DOHH2 (cell line): Measurements from ENCODE around the gene NFKB1.

Experiments
- H3F3A ChIP-seq: fragments of 200-600 bp; sonication (generic), shearing (Covaris generic); 2 replicates; pipeline ENCODE4 v1.6.0; 2016; ENCODE audit warnings: antibody characterized with exemption, mild to moderate bottlenecking; ENCODE audit not compliant: control insufficient read depth, insufficient read depth
- H3K27ac ChIP-seq: fragments of 200-600 bp; sonication (generic); 2 replicates; pipeline ENCODE4 v1.5.1; 2014; ENCODE audit warnings: low read depth, mild to moderate bottlenecking, low read length, moderate library complexity
- H3K27me3 ChIP-seq: fragments of 200-600 bp; sonication (generic); 2 replicates; pipeline ENCODE4 v1.6.1; 2014; ENCODE audit warnings: mild to moderate bottlenecking, low read length, mixed read lengths; ENCODE audit not compliant: control insufficient read depth
- H3K36me3 ChIP-seq: fragments of 200-600 bp; sonication (generic); 2 replicates; pipeline ENCODE4 v1.6.1; 2014; ENCODE audit warnings: mild to moderate bottlenecking, low read length, moderate library complexity, mixed read lengths; ENCODE audit not compliant: control insufficient read depth
- H3K4me1 ChIP-seq: fragments of 200-600 bp; sonication (generic); 2 replicates; pipeline ENCODE4 v1.6.1; 2014; ENCODE audit warnings: mild to moderate bottlenecking, low read length, mixed read lengths; ENCODE audit not compliant: control insufficient read depth
- H3K4me2 ChIP-seq: fragments of 200-600 bp; sonication (generic); 2 replicates; pipeline ENCODE4 v1.6.0; 2014; ENCODE audit warnings: mild to moderate bottlenecking, low read length, moderate library complexity
- H3K4me3 ChIP-seq: fragments of 200-600 bp; sonication (generic); 2 replicates; pipeline ENCODE4 v1.5.1; 2014; ENCODE audit warnings: mild to moderate bottlenecking, low read length, mixed read lengths
- H3K79me2 ChIP-seq: fragments of 200-600 bp; sonication (generic); 2 replicates; pipeline ENCODE4 v1.6.1; 2014; ENCODE audit warnings: mild to moderate bottlenecking, low read length, mixed read lengths; ENCODE audit not compliant: control insufficient read depth
- H3K9me2 ChIP-seq: fragments of 200-600 bp; sonication (generic); replicated peaks from 2 replicates; pipeline ENCODE4 v1.6.1; 2014; ENCODE audit warnings: mild to moderate bottlenecking, low read length, mixed read lengths; ENCODE audit not compliant: control insufficient read depth
- H3K9me3 ChIP-seq: fragments of 200-600 bp; sonication (generic); 2 replicates; pipeline ENCODE4 v1.6.1; 2014; ENCODE audit warnings: antibody characterized with exemption, low read length, mixed read lengths; ENCODE audit not compliant: control insufficient read depth, insufficient read depth
- H4K20me1 ChIP-seq: fragments of 200-600 bp; sonication (generic); 2 replicates; pipeline ENCODE4 v1.6.0; 2014; ENCODE audit warnings: low read depth, mild to moderate bottlenecking, antibody characterized with exemption, low read length, moderate library complexity; ENCODE audit not compliant: control insufficient read depth, insufficient read depth
- EZH2phosphoT487 ChIP-seq: fragments of 200-600 bp; sonication (generic); IDR thresholded peaks from 2 replicates; pipeline ENCODE4 v1.6.1; 2017; ENCODE audit warnings: borderline replicate concordance, mild to moderate bottlenecking, antibody characterized with exemption, low read length, moderate library complexity, mixed read lengths
- TF ChIP-seq, protein P1 (sequence below): fragments of 200-600 bp; sonication (generic); IDR thresholded peaks from one replicate; pipeline ENCODE4 v1.5.1; 2014; ENCODE audit warnings: antibody characterized with exemption, mild to moderate bottlenecking, low read depth, low read length; ENCODE audit not compliant: poor library complexity, severe bottlenecking

NFKB1 gene

DNA sequence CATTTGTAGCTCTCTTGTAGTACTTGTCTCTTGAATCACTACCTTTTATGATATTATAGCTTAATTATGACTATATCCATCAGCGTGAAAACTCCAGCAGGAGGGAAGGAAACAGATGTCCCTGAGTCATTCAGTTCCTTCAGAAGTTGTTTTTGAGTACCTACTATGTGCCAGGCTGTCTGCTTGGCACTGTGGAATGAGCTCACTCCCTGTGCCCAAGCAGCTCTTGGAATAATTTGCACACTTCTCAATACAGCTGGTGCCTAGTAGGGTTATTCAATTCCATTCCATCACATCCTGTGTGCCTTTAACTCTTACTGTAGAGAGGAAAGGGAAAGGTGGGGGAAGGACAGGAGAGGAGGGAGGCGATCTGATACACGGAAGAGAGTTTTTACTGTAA lies 77.1 kb downstream of the NFKB1 start:
- no peaks in the 10 kb centered on the region for H3K9me3 ChIP-seq
- peaks cover 73% of the 10 kb centered on the region for H3K36me3 ChIP-seq
- H3K4me2 ChIP-seq, result no peak overlapping the region
- no peaks in the 10 kb centered on the region for H3F3A ChIP-seq
- no peak overlapping the region for H3K27ac ChIP-seq
- peaks cover 11% of the 10 kb centered on the region for H3K4me1 ChIP-seq
- no peaks in the 10 kb centered on the region; the same call in 1 of the 2 replicates for H4K20me1 ChIP-seq
- no peak overlapping the region for H3K4me3 ChIP-seq
- TF ChIP-seq, protein P1, sequence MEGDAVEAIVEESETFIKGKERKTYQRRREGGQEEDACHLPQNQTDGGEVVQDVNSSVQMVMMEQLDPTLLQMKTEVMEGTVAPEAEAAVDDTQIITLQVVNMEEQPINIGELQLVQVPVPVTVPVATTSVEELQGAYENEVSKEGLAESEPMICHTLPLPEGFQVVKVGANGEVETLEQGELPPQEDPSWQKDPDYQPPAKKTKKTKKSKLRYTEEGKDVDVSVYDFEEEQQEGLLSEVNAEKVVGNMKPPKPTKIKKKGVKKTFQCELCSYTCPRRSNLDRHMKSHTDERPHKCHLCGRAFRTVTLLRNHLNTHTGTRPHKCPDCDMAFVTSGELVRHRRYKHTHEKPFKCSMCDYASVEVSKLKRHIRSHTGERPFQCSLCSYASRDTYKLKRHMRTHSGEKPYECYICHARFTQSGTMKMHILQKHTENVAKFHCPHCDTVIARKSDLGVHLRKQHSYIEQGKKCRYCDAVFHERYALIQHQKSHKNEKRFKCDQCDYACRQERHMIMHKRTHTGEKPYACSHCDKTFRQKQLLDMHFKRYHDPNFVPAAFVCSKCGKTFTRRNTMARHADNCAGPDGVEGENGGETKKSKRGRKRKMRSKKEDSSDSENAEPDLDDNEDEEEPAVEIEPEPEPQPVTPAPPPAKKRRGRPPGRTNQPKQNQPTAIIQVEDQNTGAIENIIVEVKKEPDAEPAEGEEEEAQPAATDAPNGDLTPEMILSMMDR, result no peak
- no peak for TF ChIP-seq EZH2phosphoT487
- no peaks in the 10 kb centered on the region for H3K27me3 ChIP-seq
- H3K9me2 ChIP-seq, result no peaks in the 10 kb centered on the region
- peaks cover 7% of the 10 kb centered on the region for H3K79me2 ChIP-seq

DNA sequence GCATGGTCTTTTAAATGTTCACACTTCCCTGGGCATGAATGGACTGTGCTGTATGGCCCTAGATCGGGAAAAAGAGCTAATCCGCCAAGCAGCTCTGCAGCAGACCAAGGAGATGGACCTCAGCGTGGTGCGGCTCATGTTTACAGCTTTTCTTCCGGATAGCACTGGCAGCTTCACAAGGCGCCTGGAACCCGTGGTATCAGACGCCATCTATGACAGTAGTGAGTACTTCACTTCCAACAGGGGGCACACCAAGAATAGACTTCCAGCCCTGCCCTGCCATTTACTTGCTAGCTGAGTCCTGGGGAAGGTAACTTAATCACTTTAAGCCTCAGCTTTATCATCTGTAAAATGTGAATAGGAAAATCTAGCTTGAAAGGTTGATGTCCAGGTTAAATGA lies 77.7 kb downstream of the NFKB1 start:
- H3K4me1 ChIP-seq, result peaks cover 8% of the 10 kb centered on the region
- H3K36me3 ChIP-seq, result peaks cover 79% of the 10 kb centered on the region
- H3K9me3 ChIP-seq, result no peaks in the 10 kb centered on the region
- peaks cover 7% of the 10 kb centered on the region for H3K79me2 ChIP-seq
- H3F3A ChIP-seq, result no peaks in the 10 kb centered on the region
- no peaks in the 10 kb centered on the region for H3K27me3 ChIP-seq
- H4K20me1 ChIP-seq, result no peaks in the 10 kb centered on the region; the same call in 1 of the 2 replicates
- no peak overlapping the region for H3K4me2 ChIP-seq
- no peak overlapping the region for H3K4me3 ChIP-seq
- no peak overlapping the region for H3K27ac ChIP-seq
- TF ChIP-seq EZH2phosphoT487, result no peak
- TF ChIP-seq, protein P1, result no peak
- no peaks in the 10 kb centered on the region for H3K9me2 ChIP-seq

- Histone ChIP-seq H3K9me2 (no peaks in the 10 kb centered on the region), H3K4me3 (no peak overlapping the region), H3K27ac (no peak overlapping the region), H3K4me1 (no peaks in the 10 kb centered on the region), H3K36me3 (peaks cover 84% of the 10 kb centered on the region), H3K27me3 (no peaks in the 10 kb centered on the region), H3K4me2 (no peak overlapping the region), H3K9me3 (no peaks in the 10 kb centered on the region), H4K20me1 (no peaks in the 10 kb centered on the region), H3K79me2 (peaks cover 2% of the 10 kb centered on the region; the same call in 1 of the 2 replicates), H3F3A (no peaks in the 10 kb centered on the region)
- TF ChIP-seq EZH2phosphoT487, result no peak
- TF ChIP-seq, protein P1, result no peak
These were observed 78.8 kb downstream of the NFKB1 start for GRCh38 chr4:102579794-102580462.
